H1 (cell line): ENCODE results near the gene FYB2. TPM values are rescaled to one million over a fixed set of nuclear protein-coding genes. Genes with fewer than 3 reads are reported as not detected.

ENCODE experiments used
- HDAC2 ChIP-seq, 2 experiments: fragments of 300-600 bp in 1 of 2; sonication (generic) in 1 of 2; IDR thresholded peaks; 2 replicates each; pipeline ENCODE4 v1.6.1; 2011 to 2012; ENCODE audit warnings: low read depth in 2 of 2, low read length in 2 of 2, mild to moderate bottlenecking in 2 of 2, moderate library complexity in 2 of 2, borderline replicate concordance in 1 of 2, inconsistent platforms in 1 of 2
- JUND ChIP-seq: IDR thresholded peaks from 2 replicates; pipeline ENCODE4 v1.6.1; 2011; ENCODE audit warnings: mild to moderate bottlenecking, improper control_type of control experiment, low read length
- NANOG ChIP-seq: IDR thresholded peaks from 2 replicates; pipeline ENCODE4 v1.6.1; 2011; ENCODE audit warnings: low read length, low read depth, mild to moderate bottlenecking, inconsistent platforms; ENCODE audit not compliant: insufficient read depth, poor library complexity, severe bottlenecking
- RFX5 ChIP-seq: IDR thresholded peaks from 2 replicates; pipeline ENCODE4 v1.6.1; 2011; ENCODE audit warnings: low read depth, low read length, improper control_type of control experiment, borderline replicate concordance
- SIX5 ChIP-seq: IDR thresholded peaks from 2 replicates; pipeline ENCODE4 v1.6.1; 2011; ENCODE audit warnings: mild to moderate bottlenecking, low read depth, low read length
- polyA plus RNA-seq, 7 experiments: library from polyadenylated mRNA; depleted of rRNA in 3 of 7; stranded (reverse) in 5 of 7; unstranded in 2 of 7; fragments of >200 nt in 5 of 7; fragments of 200-250 nt in 2 of 7; gene quantifications; 1 replicate in 5 of 7; 2 replicates in 1 of 7; 4 replicates in 1 of 7; pipeline versions ENCODE4 v1.2.1 to v1.2.3, GENCODE V29; 2011 to 2013; ENCODE audit warnings: missing spikeins in 2 of 7, mixed read lengths in 2 of 7
- total RNA-seq: library from RNA; stranded (reverse); fragmentation: NEBNext Ultra II Directional; extraction: Animal tissue kit (Norgen Biotek cat#: 25700); gene quantifications from 2 replicates; pipeline ENCODE4 v1.2.1, GENCODE V29; 2021

Gene FYB2
- total and polyA plus RNA-seq, 2 of the 8 experiments (the other 6 are each of a cell fraction or from before 2014, with no cell fraction given) = 0.11 to 0.17 TPM

GRCh38 chr1:56713112-56713511, 106.1 kb downstream of the FYB2 start (continued):
- TF ChIP-seq JUND = no peak
- TF ChIP-seq SIX5 = no peak
- no peak for TF ChIP-seq RFX5
- no peak for TF ChIP-seq HDAC2 (IDR thresholded peaks at IDR 0.05; ENCODE audit: borderline replicate concordance in 1 of 2, low read depth in 2 of 2, low read length in 2 of 2)
- no peak for TF ChIP-seq NANOG
